Endometrial microvascular endothelial cells (primary cell): ENCODE results near the gene TAGLN3. TPM values are rescaled to one million over a fixed set of nuclear protein-coding genes. Genes with fewer than 3 reads are reported as not detected.

Experiments
- in situ Hi-C: cut with HindIII; loops from 2 replicates; pipeline ENCODE4 v1.10.0; 2017; ENCODE audit warnings: low sequenced_read_pairs, low pct_unique_long_range_greater_than_20kb; ENCODE audit errors: inconsistent ontology term
- total RNA-seq: library from RNA; depleted of rRNA; stranded (reverse); fragments of >200 nt; gene quantifications from one replicate; pipeline ENCODE4 v1.2.3, GENCODE V29; 2015; ENCODE audit errors: inconsistent ontology term

TAGLN3 gene
- total RNA-seq, 1 donor from 2014 or later: 1.4 TPM

DNA sequence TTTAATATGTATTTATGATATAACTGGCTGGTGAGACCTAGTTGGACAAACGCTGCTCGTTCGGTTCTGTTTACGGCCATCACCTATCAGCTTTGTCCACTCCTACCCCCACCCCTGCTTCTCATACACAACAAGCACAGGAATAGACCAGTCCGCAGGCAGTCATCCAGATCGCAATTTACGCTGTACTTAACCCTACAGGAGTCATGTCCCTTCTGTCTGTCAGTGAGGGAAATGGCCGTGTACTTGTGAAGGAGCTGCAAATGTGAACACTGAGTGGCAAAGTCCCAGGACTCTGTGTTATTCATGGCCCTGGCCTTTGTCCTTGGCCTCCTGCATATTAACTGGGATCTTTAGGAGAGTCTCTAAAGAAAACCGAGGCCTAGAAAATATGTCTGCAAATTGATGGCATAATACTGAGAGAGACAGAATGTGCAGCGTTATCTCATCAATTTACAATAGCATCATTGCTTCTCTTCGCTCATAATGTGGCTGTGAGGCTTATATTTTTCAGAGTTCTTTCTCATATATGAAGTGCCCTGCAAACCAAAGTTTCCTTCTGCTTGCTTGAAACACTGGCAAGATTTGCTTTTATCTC lies 27.1 kb upstream of the TAGLN3 start:
- in situ Hi-C loops: loop anchor here (25.0 kb wide), 1 partner anchor 259 kb away; no protein-coding TSS in a partner anchor

DNA sequence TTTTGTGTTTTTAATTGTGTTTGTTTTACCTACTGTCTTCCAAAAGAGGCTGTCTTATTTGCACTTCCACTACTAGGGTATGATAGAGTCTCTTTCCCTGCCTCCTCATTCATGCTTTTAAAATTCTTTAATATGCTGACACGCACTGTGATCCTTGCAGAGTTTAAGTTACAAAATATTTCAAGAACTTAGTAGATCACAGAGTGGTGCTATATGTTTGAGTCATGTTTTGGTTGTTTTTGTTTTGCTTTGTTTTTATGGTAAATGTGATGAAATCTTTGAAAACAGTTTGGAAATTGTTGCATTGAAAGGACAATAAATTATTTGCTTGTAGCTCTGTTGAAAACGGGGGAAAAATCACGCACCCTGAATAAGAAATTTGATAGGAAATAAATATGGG lies 25.8 kb upstream of the TAGLN3 start:
- in situ Hi-C loops: loop anchor here (25.0 kb wide), 1 partner anchor 261 kb away; no protein-coding TSS in a partner anchor

DNA sequence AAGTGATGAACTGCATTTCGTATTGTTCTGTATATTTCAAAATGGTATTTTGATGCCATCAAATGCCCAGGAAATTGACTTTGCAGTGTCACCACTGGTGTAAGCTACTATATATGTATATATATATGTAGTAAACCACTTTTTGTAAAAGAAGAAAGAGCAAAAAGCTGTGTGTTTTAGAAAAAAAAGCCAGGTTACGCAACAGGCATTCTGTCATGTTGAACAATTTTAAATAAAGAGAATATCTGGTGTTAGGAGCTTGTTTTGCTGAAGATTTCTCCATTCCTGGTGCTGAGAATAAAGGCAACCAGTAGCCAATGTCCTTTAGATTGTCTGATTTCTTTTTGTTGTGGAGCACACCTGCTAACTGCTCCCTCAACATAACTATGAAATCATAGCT lies 23.6 kb upstream of the TAGLN3 start:
- in situ Hi-C loops: no loop called here

DNA sequence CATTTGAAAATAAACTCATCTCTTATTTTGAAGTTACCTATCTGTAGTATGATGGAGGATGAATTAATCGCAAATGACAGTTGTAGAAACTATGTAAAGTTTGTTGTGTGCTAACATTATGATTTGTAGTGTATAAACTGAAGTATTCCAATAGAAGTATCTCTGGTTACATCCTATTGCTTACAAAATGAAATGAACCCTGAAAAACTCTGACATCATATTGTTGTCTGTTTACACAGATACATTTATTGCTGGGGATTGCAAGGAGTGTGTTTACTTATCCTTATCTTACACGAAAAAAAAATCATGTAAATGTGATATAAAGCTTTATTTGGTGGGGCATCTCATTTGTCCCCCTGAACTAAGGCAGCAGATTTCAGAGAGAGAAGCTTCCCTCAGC lies 22.5 kb upstream of the TAGLN3 start:
- in situ Hi-C loops: no loop called here

DNA sequence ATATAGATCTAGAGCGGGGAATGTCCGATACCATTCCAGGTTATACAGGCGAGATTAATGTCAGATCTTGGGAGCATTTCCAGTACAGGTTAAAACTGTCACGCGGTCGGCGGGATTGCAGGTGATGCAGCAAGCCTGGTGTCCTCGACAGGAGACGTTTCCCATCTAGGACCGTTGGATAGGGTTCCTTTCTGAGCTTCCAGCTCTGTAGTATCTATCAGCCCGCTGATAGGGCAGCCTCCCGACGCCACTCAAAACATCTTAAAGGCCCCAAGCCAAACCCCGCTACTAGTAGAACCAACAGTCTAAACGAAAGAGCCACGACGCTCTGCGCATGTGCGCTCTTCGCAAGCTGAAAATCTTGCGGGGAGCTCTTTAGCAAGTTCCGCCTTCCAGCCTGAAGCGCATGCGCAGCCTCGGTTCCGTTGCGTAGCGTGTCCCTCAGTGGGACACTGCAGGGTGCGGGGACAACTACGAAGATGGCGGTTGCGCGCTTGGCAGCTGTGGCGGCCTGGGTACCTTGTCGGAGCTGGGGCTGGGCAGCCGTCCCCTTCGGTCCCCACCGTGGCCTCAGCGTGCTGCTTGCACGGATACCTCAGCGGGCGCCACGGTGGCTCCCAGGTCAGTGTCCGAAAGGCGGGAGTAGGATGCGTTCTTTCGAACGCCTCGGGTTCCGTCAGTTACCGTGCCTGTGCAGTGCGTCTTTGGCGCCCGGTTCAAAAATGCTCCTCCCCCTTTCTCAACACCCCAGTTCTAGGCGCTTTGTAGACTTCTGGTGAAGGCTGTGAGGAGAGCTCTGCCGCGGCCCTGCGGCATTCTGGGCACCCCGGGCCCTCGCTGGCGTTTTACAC lies 19.9 kb upstream of the TAGLN3 start, which contains the start of gene ABHD10:
TSS of gene ABHD10 (plus strand) at position 444 of the 851 bp plus-strand sequence. CDS start at position 480, 36 bp downstream.
- in situ Hi-C loops: no loop called here

DNA sequence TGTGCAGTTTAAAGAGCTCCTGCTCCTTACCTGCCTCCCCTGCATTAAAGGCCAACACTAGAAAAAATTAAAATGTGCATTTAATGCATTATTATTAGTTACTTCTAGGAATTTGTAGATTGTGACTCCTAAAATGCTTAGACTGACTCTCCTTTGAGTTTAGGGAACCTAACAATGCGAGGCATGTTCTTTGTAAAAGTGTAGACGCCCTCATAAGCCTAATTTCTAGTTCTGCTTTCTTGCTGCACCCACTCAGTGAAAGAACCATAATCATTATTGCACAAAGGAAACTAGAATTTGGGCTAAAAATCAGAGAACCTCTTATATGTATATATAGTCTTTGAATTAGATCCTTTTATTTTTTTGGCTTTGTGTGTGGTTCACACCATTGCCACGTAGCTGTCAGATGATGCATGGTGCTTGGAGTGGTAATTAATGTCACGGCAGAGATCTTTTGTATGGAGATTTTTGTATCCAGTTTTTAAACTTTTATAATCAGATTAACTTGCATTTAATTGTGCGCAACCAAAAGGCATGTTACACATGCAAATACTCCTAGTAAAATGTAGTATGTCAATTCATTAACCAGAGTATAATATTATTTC lies 19.2 kb upstream of the TAGLN3 start:
- in situ Hi-C loops: no loop called here

DNA sequence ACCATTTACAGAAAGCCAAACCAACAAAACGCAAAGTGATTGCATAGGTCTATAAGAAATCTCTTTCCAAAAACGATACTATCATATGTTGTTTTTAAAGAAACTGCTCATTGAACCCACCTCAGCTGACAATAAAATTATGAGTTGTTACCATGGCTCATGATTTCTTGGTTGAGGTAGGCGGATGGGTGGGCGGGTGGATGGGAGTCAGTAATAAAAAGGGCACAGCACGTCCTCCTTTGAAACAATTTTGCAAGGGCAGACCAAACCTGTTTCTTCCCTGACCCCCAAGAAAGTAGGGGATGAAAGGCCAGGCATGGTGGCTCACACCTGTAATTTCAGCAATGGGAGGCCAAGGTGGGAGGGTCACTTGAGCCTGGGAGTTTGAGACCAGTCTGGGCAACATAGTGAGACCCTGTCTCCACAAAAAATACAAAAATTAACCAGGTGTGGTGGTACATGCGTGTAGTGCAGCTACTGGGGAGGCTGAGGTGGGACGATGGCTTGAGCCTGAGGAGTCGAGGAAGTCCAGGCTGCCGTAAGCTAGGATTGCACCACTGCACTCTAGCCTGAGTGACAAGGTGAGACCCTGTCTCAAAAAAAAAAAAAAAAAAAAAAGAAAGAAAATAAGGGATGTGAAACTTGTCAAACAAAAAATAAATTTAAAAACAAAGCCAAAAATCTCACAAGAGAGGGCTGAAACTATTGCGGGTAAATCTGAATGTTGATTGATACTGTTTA lies 17.8 kb upstream of the TAGLN3 start:
- in situ Hi-C loops: no loop called here

DNA sequence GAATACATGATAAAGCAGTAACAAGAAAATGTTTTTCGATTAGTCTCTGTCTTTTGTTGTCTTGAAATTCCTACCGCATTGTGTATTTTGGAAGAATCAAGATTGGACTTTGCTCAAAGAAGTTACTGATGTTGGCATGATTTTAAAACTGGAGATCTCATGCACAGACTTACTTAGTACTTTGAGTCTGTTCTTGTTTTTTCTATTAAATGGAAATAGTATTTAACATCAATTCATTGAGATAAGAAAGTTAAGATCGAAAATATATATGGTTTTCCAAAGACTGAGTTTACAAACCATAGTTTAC lies 17.3 kb upstream of the TAGLN3 start:
- in situ Hi-C loops: no loop called here

DNA sequence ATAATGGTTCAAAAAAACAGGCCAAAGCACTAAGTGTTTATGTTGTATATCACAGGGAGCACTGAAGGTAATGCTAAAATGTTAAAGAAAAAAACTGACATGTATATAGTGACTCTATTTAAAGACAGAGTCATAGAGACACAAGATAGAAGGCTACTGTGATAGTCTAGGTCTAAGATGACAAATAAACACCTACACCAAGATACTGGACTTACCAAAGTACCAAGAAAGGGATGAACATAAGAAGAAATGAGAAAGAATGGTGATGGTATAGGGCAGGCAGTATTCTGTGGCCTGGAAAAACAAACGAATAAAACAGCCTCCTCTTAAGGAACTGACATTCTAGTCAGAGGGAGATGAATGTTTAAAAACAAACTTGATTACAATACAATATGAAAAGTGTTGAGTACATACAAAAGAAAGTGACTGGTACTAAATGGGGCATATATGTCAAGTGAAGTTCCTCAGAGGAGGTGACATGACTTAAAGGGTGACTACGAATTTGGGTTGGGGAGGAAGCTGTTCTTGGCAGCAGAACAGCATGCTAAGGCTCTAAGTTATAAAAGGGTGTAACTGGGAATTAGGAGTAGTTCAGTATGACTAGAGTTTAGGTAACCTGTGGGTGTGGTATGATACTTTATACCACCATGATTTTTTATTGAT lies 14.0 kb upstream of the TAGLN3 start:
- in situ Hi-C loops: no loop called here

DNA sequence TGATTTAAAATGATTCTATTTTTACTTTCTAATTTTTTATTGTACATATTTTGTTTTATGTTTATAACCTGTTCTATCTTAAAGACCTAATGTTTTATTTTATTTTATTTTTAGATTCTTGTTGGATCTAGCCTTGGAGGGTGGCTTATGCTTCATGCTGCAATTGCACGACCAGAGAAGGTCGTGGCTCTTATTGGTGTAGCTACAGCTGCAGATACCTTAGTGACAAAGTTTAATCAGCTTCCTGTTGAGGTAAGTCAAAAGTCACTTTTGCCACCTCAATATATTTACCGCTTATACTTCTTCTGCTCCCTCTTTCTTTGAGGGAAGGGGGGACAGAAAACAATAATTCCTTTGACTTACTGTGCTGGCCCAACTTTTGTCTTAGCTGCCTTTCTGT lies 11.9 kb upstream of the TAGLN3 start:
- in situ Hi-C loops: no loop called here

DNA sequence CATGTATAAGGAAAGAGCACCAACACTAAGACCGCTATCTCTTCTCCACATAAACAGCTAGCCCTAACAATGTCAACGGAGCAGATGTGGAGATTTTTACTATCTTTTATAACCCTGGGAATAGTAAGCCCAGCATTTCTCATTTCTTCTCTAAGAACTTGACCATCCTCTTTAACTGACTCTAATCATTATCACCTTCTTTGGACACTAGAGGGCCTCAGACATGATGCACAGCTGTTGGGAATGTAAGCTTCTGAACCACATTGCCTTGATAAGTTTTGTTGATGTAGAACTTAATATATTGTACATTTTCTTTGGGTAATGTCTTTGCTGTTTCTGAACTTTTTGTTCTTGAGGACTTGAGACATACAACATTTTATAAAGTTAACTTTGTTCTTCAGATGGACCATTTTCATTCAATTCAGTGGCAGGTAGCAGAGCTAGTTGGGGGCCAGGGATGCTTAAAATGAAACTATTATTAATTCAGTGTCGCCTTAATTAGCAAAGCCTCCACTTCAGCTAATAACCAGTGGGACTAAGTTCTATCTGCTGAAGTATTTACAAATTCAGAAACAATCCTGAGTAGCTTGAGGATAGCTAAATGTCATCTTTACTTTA lies 9.6 kb upstream of the TAGLN3 start:
- in situ Hi-C loops: no loop called here

DNA sequence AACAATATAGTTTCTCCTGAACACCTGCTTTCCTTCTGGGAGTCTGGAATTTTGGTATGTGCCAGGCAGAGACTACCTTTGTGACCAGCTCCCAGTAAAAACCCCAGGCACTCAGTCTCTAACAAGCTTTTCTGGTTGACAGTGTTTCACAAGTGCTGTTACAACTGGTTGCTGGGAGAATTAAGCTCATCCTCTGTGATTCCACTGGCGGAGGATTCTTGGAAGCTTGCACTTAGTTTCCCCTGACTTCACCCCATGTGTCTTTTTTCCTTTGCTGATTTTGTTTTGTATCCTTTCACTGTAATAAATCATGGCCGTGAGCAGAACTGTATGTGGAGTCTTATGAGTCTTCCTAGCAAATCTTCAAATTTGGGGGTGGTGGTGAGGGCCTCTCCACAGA lies 5.7 kb upstream of the TAGLN3 start:
- in situ Hi-C loops: no loop called here

DNA sequence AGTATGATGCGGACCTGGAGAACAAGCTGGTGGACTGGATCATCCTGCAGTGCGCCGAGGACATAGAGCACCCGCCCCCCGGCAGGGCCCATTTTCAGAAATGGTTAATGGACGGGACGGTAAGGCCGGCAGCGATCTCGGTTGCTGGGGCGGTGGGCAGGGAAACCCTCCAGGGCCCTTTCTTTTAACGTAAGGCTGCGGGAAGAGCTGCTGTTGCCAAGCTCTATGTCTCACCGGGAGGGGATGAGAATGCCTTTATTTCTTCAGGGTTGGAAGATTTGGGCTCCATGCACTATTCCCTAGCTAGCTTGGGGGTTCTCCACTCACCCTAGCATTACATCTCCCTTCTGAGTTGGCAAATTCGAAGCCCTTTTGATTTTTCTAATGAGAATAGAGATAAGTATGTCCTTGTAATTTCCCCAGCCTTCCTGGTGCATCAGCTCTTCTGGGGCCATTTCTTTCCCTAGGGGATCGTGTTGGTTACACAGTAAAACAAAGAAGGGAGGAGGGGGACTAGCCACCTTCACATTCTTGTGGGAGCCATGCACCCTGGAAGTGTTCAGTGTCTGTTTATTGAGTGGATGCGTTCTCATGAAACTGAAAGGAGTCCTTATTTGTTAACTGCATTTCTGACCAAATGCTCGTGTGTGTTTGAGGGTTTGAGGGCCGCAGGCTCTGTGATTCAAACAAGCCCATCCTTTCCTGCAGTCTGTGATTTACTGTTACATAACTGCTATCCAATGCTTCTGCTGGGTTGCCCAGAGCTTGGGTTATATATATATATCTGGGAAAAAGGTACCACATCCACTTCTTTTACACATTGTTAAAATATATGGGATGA lies 982 bp downstream of the TAGLN3 start:
- in situ Hi-C loops: no loop called here

DNA sequence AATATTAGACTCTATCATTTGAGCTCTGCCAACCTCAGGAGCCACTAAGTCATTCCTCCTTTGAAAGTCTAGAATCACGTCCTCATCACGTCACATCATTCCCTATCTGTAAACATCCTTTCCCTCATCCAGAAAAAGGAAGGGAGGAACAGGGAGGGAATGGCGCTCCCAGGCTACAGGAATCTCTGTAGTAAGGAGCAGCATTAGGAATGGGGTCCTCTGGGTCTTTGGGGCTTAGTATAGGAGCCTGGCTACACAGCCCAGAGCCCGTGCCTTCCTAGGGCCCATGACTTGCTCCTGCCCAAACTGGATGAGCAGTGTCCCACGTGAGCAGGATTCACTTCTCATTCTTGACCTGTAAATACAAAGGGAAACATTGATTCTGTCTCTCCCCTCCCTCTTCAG lies 1.6 kb downstream of the TAGLN3 start:
- in situ Hi-C loops: no loop called here

DNA sequence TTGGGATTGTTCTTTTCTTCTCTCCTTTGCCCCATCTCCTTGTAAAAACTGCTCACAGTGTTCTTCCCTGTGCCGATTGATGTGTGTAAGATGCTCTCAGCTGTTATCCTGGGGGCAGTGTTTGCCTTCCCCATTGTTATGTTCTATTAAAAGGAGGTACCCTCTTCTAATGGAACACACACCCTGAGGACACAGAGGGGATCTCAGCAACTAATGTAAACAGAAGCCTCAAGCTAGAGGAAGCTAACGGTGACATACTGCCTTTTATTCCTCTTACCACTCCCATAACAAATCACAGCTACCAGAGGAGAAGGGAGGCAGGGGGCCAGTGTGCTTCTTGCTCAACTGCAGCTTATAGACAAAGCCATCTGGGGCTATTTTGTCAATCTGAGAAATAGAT lies 2.2 kb downstream of the TAGLN3 start:
- in situ Hi-C loops: no loop called here

DNA sequence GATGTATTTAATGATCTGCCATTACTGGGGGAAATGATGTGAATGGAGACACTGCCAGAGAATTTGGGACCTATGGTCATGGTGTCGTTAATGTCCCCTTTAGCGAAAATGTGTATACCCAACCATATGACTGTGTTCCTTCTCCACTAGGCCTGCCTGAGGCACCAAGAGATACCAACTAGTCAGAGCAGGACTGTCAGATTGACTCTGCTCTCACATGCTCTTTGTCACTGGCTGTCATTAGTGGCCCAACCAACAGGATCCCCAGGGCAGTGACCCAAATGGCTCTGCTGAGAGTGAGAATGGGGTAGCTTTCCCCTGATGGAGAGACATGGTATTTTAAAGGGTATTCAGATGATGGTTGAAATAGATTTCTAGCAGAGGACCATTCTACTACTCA lies 2.8 kb downstream of the TAGLN3 start:
- in situ Hi-C loops: no loop called here

DNA sequence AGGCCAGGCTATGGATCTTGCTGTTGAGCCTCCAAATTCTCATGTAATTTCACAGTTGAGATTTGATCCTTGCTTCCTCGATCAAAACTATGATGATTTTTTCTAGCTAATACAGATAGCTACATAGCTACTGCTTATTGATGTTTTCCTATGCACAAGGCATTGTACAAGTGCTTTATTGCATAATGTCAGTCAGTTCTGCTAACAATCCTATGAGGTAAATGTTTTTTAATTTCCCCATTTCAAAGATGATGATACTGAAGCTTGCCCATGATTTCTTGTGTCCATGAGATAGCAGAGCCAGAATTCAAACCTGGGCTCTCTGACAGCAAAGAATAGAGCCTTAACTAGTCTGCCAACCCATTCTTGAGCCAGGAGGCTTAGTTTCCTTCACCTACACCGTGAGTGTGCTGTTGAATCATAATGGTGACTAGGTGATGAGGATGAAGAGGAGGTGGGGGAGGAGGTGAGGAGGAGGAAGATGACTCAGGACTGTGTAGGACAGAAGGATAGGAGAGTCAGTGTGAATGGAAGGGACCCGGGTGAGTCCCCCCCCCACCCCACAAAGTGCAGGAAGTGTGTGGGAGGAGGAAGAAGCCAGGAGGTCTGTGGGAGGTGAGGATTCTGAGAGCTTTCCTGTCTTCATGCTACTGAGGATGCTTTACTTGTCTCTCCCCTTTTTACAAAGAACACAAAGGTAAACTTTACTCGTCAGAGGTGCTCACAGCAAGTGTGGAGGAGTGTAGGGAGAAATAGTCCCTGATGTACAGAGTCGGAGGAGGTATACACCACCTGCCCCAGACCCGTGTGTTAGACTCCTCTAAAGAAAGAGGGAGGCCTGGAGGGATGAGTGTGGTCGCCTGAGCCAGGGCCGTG lies 3.6 kb downstream of the TAGLN3 start:
- in situ Hi-C loops: no loop called here
